ENCODE measurements around the gene TMEM248. TPM values are rescaled to one million over a fixed set of nuclear protein-coding genes. Genes with fewer than 3 reads are reported as not detected.
A peak's percentile ranks its signal among the peaks of the same experiment; 100 is the strongest.

Gene TMEM248
- total RNA-seq, 1 donor from 2014 or later, result 98.0 TPM

- FAIRE-seq, result no peak
- Mint-ChIP-seq H3K9me3 (ENCODE audit: unreplicated experiment) (no peaks in the 10 kb centered on the region), H3K36me3 (ENCODE audit: low read depth, unreplicated experiment) (peaks cover 27% of the 10 kb centered on the region), H3K27me3 (ENCODE audit: low read depth, unreplicated experiment) (no peaks in the 10 kb centered on the region), H3K4me1 (ENCODE audit: low read depth, unreplicated experiment) (peaks cover 14% of the 10 kb centered on the region), H3K4me3 (ENCODE audit: unreplicated experiment) (peak overlapping the region; percentile 8), H3K27ac (ENCODE audit: unreplicated experiment) (peak overlapping the region; percentile 5)
- Histone ChIP-seq H2AFZ (ENCODE audit: low read depth, low read length) (no peak overlapping the region), H3K4me3 (ENCODE audit: insufficient read depth, low read depth, low read length) (no peak overlapping the region), H3K27ac (ENCODE audit: low read depth, low read length) (no peak overlapping the region), H3K9me3 (ENCODE audit: insufficient read depth, low read depth, low read length) (no peaks in the 10 kb centered on the region), H4K20me1 (ENCODE audit: insufficient read depth, low read length) (no peaks in the 10 kb centered on the region), H3K9ac (ENCODE audit: low read length) (no peak overlapping the region), H3K79me2 (ENCODE audit: insufficient read depth, low read length) (no peaks in the 10 kb centered on the region), H3K4me1 (ENCODE audit: insufficient read depth, low read length) (no peaks in the 10 kb centered on the region), H3K27me3 (ENCODE audit: insufficient read depth, low read length) (no peaks in the 10 kb centered on the region), H3K36me3 (ENCODE audit: insufficient read depth, low read length) (peaks cover 22% of the 10 kb centered on the region), H3K4me2 (ENCODE audit: low read length) (no peak overlapping the region)
- no peak for TF ChIP-seq CTCF (IDR thresholded peaks at IDR 0.05; ENCODE audit: insufficient read depth, low read depth, low read length)
- TF ChIP-seq EZH2 (IDR thresholded peaks at IDR 0.05; ENCODE audit: insufficient read depth, low read length), result no peak
- DNase-seq (ENCODE audit: low read depth), result no peak
These were observed 37.7 kb downstream of the TMEM248 start for GRCh38 chr7:66958538-66959350.

- no peak for DNase-seq (ENCODE audit: low read depth)
- Mint-ChIP-seq H3K4me3 (ENCODE audit: unreplicated experiment) (no peak overlapping the region), H3K4me1 (ENCODE audit: low read depth, unreplicated experiment) (peaks cover 20% of the 10 kb centered on the region), H3K9me3 (ENCODE audit: unreplicated experiment) (peaks cover 2% of the 10 kb centered on the region), H3K36me3 (ENCODE audit: low read depth, unreplicated experiment) (peaks cover 27% of the 10 kb centered on the region), H3K27ac (ENCODE audit: unreplicated experiment) (no peak overlapping the region), H3K27me3 (ENCODE audit: low read depth, unreplicated experiment) (no peaks in the 10 kb centered on the region)
- Histone ChIP-seq H3K27me3 (ENCODE audit: insufficient read depth, low read length) (no peaks in the 10 kb centered on the region), H3K9me3 (ENCODE audit: insufficient read depth, low read depth, low read length) (no peaks in the 10 kb centered on the region), H3K4me2 (ENCODE audit: low read length) (no peak overlapping the region), H3K9ac (ENCODE audit: low read length) (no peak overlapping the region), H2AFZ (ENCODE audit: low read depth, low read length) (no peak overlapping the region), H3K27ac (ENCODE audit: low read depth, low read length) (no peak overlapping the region), H4K20me1 (ENCODE audit: insufficient read depth, low read length) (no peaks in the 10 kb centered on the region), H3K4me3 (ENCODE audit: insufficient read depth, low read depth, low read length) (no peak overlapping the region), H3K36me3 (ENCODE audit: insufficient read depth, low read length) (peaks cover 17% of the 10 kb centered on the region), H3K4me1 (ENCODE audit: insufficient read depth, low read length) (no peaks in the 10 kb centered on the region), H3K79me2 (ENCODE audit: insufficient read depth, low read length) (no peaks in the 10 kb centered on the region)
- TF ChIP-seq EZH2 (IDR thresholded peaks at IDR 0.05; ENCODE audit: insufficient read depth, low read length) (no peak), CTCF (IDR thresholded peaks at IDR 0.05; ENCODE audit: insufficient read depth, low read depth, low read length) (no peak)
- FAIRE-seq, result no peak
These were observed 39.2 kb downstream of the TMEM248 start for GRCh38 chr7:66960192-66960591.

GRCh38 chr7:66961096-66961495 is 40.1 kb downstream of the TMEM248 start:
- Histone ChIP-seq H2AFZ (ENCODE audit: low read depth, low read length) (no peak overlapping the region), H3K9me3 (ENCODE audit: insufficient read depth, low read depth, low read length) (no peaks in the 10 kb centered on the region), H3K4me3 (ENCODE audit: insufficient read depth, low read depth, low read length) (no peak overlapping the region), H3K27me3 (ENCODE audit: insufficient read depth, low read length) (no peaks in the 10 kb centered on the region), H4K20me1 (ENCODE audit: insufficient read depth, low read length) (no peaks in the 10 kb centered on the region), H3K36me3 (ENCODE audit: insufficient read depth, low read length) (peaks cover 11% of the 10 kb centered on the region), H3K4me2 (ENCODE audit: low read length) (no peak overlapping the region), H3K27ac (ENCODE audit: low read depth, low read length) (no peak overlapping the region), H3K79me2 (ENCODE audit: insufficient read depth, low read length) (no peaks in the 10 kb centered on the region), H3K4me1 (ENCODE audit: insufficient read depth, low read length) (no peaks in the 10 kb centered on the region), H3K9ac (ENCODE audit: low read length) (no peak overlapping the region)
- H3K27me3 Mint-ChIP-seq (ENCODE audit: low read depth, unreplicated experiment), result no peaks in the 10 kb centered on the region
- no peak overlapping the region for H3K27ac Mint-ChIP-seq (ENCODE audit: unreplicated experiment)
- peaks cover 21% of the 10 kb centered on the region for H3K36me3 Mint-ChIP-seq (ENCODE audit: low read depth, unreplicated experiment)
- no peak for TF ChIP-seq CTCF (IDR thresholded peaks at IDR 0.05; ENCODE audit: insufficient read depth, low read depth, low read length)
- no peak for TF ChIP-seq EZH2 (IDR thresholded peaks at IDR 0.05; ENCODE audit: insufficient read depth, low read length)
- FAIRE-seq (no peak), DNase-seq (ENCODE audit: low read depth) (no peak)
- H3K4me3 Mint-ChIP-seq (ENCODE audit: unreplicated experiment), result no peak overlapping the region
- H3K9me3 Mint-ChIP-seq (ENCODE audit: unreplicated experiment), result peaks cover 2% of the 10 kb centered on the region
- peaks cover 20% of the 10 kb centered on the region for H3K4me1 Mint-ChIP-seq (ENCODE audit: low read depth, unreplicated experiment)

All from astrocyte (in vitro differentiated cells and primary cell).